SK-N-MC (cell line): Measurements from ENCODE around the gene CYP17A1.

Source experiments
- EZH2 ChIP-seq: fragments of 200-600 bp; sonication (generic); IDR thresholded peaks from one replicate; pipeline ENCODE4 v1.6.1; 2017; ENCODE audit warnings: antibody characterized with exemption
- POLR2AphosphoS5 ChIP-seq: IDR thresholded peaks from 2 replicates; pipeline ENCODE4 v1.6.1; 2012; ENCODE audit warnings: mild to moderate bottlenecking, low read depth, low read length, borderline replicate concordance

- TF ChIP-seq POLR2AphosphoS5 (no peak), EZH2 (no peak)
Measured at GRCh38 chr10:102813734-102814452, 23.3 kb downstream of the CYP17A1 start.
